ENCODE results near the gene TNFRSF1B. TPM values are rescaled to one million over a fixed set of nuclear protein-coding genes. Genes with fewer than 3 reads are reported as not detected.

TNFRSF1B gene
- total and polyA plus RNA-seq, 9 of the 15 experiments (the other 6 are each of a cell fraction or from before 2014, with no cell fraction given): 8.8 to 91.3 (median 36.0) TPM

GRCh38 chr1:12166834-12167492 is at the start of gene TNFRSF1B (continued):
- TF ChIP-seq THRA (IDR thresholded peaks at IDR 0.05) (no peak), U2AF1 (optimal IDR thresholded peaks at IDR 0.05; ENCODE audit: low read depth, low read length) (peak; percentile 59), EHMT2 (IDR thresholded peaks at IDR 0.05) (no peak), ZNF24 (IDR thresholded peaks at IDR 0.05) (peak; percentile 67), MEF2A (IDR thresholded peaks at IDR 0.05; ENCODE audit: control insufficient read depth, low read depth, low read length) (no peak), RAD21 (CRISPR knock-in tag; conservative IDR thresholded peaks at IDR 0.05 in 1 of 2, IDR thresholded peaks at IDR 0.05 in 1 of 2) (peak in 1 of 2 experiments; percentile 19; a peak in 1 of 4 replicates), HNRNPL (IDR thresholded peaks at IDR 0.05; ENCODE audit: low read depth, low read length) (peak; percentile 81; the same call in 1 of the 2 replicates), BRD4 (IDR thresholded peaks at IDR 0.05) (no peak), ERF (CRISPR knock-in tag; IDR thresholded peaks at IDR 0.05) (peak; percentile 81; the same call in 1 of the 2 replicates), FOXO4 (CRISPR knock-in tag; IDR thresholded peaks at IDR 0.05) (no peak), CXXC5 (CRISPR knock-in tag; IDR thresholded peaks at IDR 0.05) (peak; percentile 88), MTF1 (CRISPR knock-in tag; IDR thresholded peaks at IDR 0.05; ENCODE audit: borderline replicate concordance) (no peak), ATF2 (CRISPR knock-in tag; IDR thresholded peaks at IDR 0.05) (no peak), SMARCB1 (IDR thresholded peaks at IDR 0.05; ENCODE audit: insufficient read length, low read depth) (no peak), CSDE1 (IDR thresholded peaks at IDR 0.05) (no peak), MYBL2 (IDR thresholded peaks at IDR 0.05; ENCODE audit: low read depth) (no peak), MYBL2 (CRISPR knock-in tag; IDR thresholded peaks at IDR 0.05; ENCODE audit: borderline replicate concordance) (no peak), TFE3 (CRISPR knock-in tag; IDR thresholded peaks at IDR 0.05) (no peak), ZNF133 (CRISPR knock-in tag; IDR thresholded peaks at IDR 0.05) (no peak), CBX2 (IDR thresholded peaks at IDR 0.05; ENCODE audit: insufficient read depth, low read length, poor library complexity, severe bottlenecking) (no peak), SRSF1 (IDR thresholded peaks at IDR 0.05; ENCODE audit: low read depth, low read length) (no peak), ZNF668 (CRISPR knock-in tag; IDR thresholded peaks at IDR 0.05) (peak; percentile 17; the same call in 1 of the 2 replicates), ZNF282 (CRISPR knock-in tag; IDR thresholded peaks at IDR 0.05) (peak; percentile 60; the same call in 1 of the 2 replicates), ZNF766 (CRISPR knock-in tag; conservative IDR thresholded peaks at IDR 0.05) (no peak)
